Omental fat pad (tissue), 4 donors: ENCODE measurements around the gene RICTOR. TPM values are rescaled to one million over a fixed set of nuclear protein-coding genes. Genes with fewer than 3 reads are reported as not detected.
"Not testable (repeated sequence)": the region's sequence is repeated elsewhere in the genome, so short reads cannot be mapped to it uniquely, and the experiment has no call there.

Experiments
- ATAC-seq: fragments of 150-250 bp; one replicate; pipeline ENCODE4 v1.9.1; 2016; ENCODE audit warnings: mild to moderate bottlenecking, moderate library complexity; ENCODE audit not compliant: low FRiP score
- DNase-seq: peaks from one replicate; pipeline ENCODE4 v3.0.0-alpha.2; 2019; ENCODE audit warnings: low spot score
- total RNA-seq, 4 donors: library from RNA; depleted of rRNA; stranded (reverse); fragments of >200 nt; gene quantifications; one replicate each; pipeline ENCODE4 v1.1.0, GENCODE V29; 2016
- TF ChIP-seq, protein P1 (sequence below), 3 donors: fragments of 450-650 bp; IDR thresholded peaks; one replicate each; pipeline ENCODE4 v1.5.1; 2016 to 2017; ENCODE audit warnings: antibody characterized with exemption in 3 of 3, mild to moderate bottlenecking in 3 of 3, moderate library complexity in 2 of 3

The RICTOR gene
- total RNA-seq, 4 donors from 2014 or later, result 20.4 to 47.1 (median 32.2) TPM

DNA sequence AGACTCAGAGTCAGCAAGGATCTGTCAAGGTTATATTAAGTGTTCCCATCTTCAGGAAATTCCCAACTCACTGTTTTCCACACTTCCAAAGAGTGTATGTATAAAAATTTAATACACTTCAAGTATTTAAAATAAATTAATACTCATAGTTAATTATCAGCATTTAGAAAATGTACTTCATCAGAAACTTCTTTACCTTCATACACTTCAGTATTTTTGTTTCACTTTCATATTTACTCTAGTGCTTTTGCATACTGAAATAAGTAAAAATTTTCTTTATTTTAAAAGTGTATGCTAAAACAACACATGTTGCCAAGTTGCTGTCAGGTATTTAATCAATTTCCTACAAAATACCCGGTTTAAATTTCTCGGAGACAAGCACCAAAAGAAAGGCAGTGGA is 16.5 kb downstream of the RICTOR start:
- TF ChIP-seq, protein P1, sequence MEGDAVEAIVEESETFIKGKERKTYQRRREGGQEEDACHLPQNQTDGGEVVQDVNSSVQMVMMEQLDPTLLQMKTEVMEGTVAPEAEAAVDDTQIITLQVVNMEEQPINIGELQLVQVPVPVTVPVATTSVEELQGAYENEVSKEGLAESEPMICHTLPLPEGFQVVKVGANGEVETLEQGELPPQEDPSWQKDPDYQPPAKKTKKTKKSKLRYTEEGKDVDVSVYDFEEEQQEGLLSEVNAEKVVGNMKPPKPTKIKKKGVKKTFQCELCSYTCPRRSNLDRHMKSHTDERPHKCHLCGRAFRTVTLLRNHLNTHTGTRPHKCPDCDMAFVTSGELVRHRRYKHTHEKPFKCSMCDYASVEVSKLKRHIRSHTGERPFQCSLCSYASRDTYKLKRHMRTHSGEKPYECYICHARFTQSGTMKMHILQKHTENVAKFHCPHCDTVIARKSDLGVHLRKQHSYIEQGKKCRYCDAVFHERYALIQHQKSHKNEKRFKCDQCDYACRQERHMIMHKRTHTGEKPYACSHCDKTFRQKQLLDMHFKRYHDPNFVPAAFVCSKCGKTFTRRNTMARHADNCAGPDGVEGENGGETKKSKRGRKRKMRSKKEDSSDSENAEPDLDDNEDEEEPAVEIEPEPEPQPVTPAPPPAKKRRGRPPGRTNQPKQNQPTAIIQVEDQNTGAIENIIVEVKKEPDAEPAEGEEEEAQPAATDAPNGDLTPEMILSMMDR (IDR thresholded peaks at IDR 0.05), result no peak
- DNase-seq (no peak), ATAC-seq (no peak)

DNA sequence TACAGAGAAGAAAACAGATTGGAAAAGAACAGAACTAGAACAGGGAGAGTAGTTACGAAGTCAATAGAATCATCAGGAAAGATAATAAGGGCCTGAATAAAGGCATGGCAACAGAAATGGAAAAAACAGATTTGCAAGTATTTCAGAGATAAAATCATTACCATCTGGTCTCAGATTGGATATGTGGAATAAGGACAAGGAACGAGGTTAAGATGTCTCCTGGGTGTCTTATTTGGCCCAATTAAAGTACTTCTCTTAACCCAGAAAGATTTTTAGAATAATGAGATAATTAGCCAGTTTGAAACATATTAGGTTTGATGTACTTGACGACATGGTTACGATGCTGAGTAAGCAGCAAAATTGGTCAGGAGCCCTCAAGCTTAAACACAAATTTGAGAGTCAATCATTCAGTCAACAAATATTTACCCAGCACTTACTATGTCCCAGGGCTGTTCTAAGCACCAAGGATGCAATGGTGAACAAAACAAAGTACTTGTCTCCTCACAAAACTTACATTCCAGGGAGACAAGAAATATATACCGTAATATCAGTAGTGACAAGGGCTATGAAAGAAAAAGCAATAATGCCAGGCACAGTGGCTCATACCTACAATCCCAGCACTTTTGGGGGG is 18.3 kb downstream of the RICTOR start:
- no peak for ATAC-seq
- TF ChIP-seq, protein P1 (IDR thresholded peaks at IDR 0.05), result no peak
- DNase-seq, result no peak

DNA sequence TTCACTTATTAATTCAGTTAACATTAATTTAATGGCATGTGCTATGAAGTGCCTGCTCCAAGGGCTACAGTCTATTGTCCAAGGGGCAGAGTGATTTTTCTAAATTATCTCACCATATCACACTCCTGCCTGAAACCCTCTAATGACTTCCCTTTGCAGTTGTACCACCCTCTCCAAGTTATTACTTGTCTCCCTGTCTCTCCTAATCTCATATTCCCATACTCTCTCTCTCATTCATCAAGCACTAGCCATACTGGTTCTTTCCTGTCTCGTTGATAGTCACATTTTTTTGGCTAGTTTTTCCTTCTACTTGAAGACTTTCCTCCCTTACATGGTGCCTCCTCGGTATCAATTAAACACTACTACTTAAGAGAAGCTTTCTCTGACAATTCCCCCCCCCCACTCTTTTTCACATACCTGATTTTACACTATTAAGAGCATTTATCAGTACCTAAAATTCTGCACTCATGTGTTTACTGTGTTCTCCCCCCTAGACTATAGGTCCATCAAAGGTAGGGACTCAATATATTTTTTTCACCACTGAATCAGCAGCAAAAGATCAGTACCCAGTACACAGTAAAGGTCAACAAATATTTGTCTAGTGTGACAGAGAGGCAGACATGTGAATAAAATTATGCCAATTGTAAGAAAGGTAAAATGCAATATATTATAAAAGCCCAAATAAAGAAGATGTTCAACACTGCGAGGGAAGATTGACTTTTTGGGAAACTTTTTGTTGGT is 19.0 kb downstream of the RICTOR start:
- DNase-seq, result no peak
- TF ChIP-seq, protein P1 (IDR thresholded peaks at IDR 0.05), result no peak
- ATAC-seq, result no peak

DNA sequence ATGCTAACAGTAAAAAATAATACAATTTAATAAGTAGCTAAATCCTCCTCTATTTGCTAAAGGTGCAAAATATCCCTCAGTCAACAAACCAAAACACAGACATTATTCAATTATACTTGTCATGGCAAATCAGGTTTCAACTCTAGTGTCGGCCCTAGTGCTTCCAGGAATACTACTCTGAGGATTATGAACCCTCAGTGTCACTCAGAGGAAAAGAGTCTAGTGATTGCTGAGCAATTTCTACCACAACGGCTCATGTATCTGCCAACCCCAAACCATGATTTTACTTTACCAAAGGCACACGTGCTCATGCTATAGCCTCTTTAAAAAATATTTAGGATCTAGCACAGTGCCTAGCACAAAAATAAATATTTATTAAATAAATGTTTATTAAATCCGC is 21.0 kb downstream of the RICTOR start:
- DNase-seq, result no peak
- TF ChIP-seq, protein P1 (IDR thresholded peaks at IDR 0.05), result no peak
- ATAC-seq, result no peak

DNA sequence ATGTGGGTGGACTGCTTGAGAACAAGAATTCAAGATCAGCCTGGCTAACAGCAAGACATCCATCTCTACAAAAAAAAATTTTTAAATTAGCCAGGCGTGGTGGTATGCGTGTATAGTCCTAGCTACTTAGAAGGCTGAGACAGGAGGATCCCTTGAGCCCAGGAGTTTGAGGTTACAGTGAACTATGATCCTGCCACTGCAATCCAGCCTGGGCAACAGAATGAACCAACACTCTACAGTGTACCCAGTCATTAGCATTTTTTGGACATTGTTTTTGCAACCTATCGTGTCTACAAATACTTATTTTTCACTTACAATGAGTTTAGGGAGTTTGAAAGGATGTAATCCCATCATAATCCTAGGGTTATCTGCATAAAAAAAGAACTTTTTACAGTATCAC is 22.1 kb downstream of the RICTOR start:
- no peak for ATAC-seq
- no peak for DNase-seq
- TF ChIP-seq, protein P1 (IDR thresholded peaks at IDR 0.05), result no peak

DNA sequence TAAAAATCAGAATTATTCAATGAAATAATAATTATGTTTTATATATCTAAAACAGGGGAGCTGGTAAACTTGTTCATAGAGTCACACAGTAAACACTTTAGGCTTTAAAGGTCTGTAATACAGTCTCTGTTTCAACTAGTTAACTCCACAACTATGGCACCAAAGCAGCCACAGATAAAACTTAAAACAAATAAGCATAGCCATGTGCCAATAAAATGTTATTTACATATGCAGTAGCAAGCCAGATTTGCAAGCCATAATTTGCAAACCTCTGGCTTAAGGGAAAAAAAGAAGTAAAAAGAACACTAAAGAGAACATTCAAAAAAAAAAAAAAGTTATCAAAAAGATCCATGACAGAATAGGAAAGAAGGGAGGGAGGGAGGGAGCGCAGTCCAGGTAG is 24.9 kb downstream of the RICTOR start:
- DNase-seq, result no peak
- ATAC-seq, result no peak
- TF ChIP-seq, protein P1 (IDR thresholded peaks at IDR 0.05), result no peak

DNA sequence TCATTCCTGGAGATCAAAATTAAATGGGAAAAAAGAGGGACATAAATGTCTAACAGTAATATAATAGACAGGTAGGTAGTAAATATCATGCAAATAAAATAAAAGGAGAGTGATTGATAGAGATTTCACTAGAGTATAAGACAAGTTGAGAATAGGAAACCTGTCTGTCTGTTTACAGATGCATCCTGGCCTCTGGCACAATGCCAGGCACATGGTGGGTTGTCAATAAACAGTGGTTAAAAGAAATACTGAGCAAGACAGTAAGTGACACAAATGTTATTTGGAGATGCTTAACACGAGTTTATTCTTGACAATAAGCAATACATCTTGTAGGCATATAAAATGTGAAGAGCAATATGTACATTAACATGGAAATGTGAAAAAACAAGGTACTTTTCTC is 33.3 kb downstream of the RICTOR start:
- ATAC-seq, result no peak
- no peak for DNase-seq
- TF ChIP-seq, protein P1 (IDR thresholded peaks at IDR 0.05), result no peak

DNA sequence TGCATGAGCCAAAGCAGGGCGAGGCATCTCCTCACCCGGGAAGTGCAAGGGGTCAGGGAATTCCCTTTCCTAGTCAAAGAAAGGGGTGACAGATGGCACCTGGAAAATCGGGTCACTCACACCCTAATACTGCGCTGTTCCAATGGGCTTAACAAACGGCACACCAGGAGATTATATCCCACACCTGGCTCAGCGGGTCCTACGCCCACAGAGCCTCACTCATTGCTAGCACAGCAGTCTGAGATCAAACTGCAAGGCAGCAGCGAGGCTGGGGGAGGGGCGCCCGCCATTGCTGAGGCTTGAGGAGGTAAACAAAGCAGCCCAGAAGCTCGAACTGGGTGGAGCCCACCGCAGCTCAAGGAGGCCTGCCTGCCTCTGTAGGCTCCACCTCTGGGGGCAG is 39.7 kb downstream of the RICTOR start:
- not testable (repeated sequence) for DNase-seq, ATAC-seq
